Ishikawa (cell line): ENCODE data around the gene EHD4.

Experiments used
- CEBPB ChIP-seq: IDR thresholded peaks from 2 replicates; pipeline ENCODE4 v1.6.1; 2012
- EGR1 ChIP-seq: IDR thresholded peaks from 2 replicates; pipeline ENCODE4 v1.6.1; 2012
- EP300 ChIP-seq: IDR thresholded peaks from 2 replicates; pipeline ENCODE4 v1.6.1; 2012; ENCODE audit warnings: borderline replicate concordance
- RAD21 ChIP-seq: IDR thresholded peaks from 2 replicates; pipeline ENCODE4 v1.6.1; 2012; ENCODE audit warnings: low read depth
- TAF1 ChIP-seq: IDR thresholded peaks from 2 replicates; pipeline ENCODE4 v1.6.1; 2012; ENCODE audit warnings: low read depth, mild to moderate bottlenecking
- TCF12 ChIP-seq: IDR thresholded peaks from 2 replicates; pipeline ENCODE4 v1.6.1; 2012; ENCODE audit warnings: low read depth
- ZBTB7A ChIP-seq: IDR thresholded peaks from 2 replicates; pipeline ENCODE4 v1.6.1; 2012; ENCODE audit warnings: low read depth
- TF ChIP-seq, protein P1 (sequence below): IDR thresholded peaks from 2 replicates; pipeline ENCODE4 v1.6.1; 2012; ENCODE audit warnings: low read depth, mild to moderate bottlenecking
- TF ChIP-seq, protein P2 (sequence below): IDR thresholded peaks from 2 replicates; pipeline ENCODE4 v1.6.1; 2012

- TF ChIP-seq EP300 (no peak), ZBTB7A (no peak), TAF1 (no peak), CEBPB (no peak), RAD21 (no peak), EGR1 (no peak), TCF12 (no peak)
- TF ChIP-seq, protein P1, sequence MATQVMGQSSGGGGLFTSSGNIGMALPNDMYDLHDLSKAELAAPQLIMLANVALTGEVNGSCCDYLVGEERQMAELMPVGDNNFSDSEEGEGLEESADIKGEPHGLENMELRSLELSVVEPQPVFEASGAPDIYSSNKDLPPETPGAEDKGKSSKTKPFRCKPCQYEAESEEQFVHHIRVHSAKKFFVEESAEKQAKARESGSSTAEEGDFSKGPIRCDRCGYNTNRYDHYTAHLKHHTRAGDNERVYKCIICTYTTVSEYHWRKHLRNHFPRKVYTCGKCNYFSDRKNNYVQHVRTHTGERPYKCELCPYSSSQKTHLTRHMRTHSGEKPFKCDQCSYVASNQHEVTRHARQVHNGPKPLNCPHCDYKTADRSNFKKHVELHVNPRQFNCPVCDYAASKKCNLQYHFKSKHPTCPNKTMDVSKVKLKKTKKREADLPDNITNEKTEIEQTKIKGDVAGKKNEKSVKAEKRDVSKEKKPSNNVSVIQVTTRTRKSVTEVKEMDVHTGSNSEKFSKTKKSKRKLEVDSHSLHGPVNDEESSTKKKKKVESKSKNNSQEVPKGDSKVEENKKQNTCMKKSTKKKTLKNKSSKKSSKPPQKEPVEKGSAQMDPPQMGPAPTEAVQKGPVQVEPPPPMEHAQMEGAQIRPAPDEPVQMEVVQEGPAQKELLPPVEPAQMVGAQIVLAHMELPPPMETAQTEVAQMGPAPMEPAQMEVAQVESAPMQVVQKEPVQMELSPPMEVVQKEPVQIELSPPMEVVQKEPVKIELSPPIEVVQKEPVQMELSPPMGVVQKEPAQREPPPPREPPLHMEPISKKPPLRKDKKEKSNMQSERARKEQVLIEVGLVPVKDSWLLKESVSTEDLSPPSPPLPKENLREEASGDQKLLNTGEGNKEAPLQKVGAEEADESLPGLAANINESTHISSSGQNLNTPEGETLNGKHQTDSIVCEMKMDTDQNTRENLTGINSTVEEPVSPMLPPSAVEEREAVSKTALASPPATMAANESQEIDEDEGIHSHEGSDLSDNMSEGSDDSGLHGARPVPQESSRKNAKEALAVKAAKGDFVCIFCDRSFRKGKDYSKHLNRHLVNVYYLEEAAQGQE, result no peak
- TF ChIP-seq, protein P2, sequence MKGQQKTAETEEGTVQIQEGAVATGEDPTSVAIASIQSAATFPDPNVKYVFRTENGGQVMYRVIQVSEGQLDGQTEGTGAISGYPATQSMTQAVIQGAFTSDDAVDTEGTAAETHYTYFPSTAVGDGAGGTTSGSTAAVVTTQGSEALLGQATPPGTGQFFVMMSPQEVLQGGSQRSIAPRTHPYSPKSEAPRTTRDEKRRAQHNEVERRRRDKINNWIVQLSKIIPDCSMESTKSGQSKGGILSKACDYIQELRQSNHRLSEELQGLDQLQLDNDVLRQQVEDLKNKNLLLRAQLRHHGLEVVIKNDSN, result no peak
These were observed 54.5 kb downstream of the EHD4 start for GRCh38 chr15:41917767-41918430.
